ENCODE data around the gene KIAA0753. TPM values are rescaled to one million over a fixed set of nuclear protein-coding genes. Genes with fewer than 3 reads are reported as not detected.

KIAA0753 gene
- total RNA-seq, 6 experiments from 2014 or later = 3.7 to 6.5 (median 4.9) TPM

DNA sequence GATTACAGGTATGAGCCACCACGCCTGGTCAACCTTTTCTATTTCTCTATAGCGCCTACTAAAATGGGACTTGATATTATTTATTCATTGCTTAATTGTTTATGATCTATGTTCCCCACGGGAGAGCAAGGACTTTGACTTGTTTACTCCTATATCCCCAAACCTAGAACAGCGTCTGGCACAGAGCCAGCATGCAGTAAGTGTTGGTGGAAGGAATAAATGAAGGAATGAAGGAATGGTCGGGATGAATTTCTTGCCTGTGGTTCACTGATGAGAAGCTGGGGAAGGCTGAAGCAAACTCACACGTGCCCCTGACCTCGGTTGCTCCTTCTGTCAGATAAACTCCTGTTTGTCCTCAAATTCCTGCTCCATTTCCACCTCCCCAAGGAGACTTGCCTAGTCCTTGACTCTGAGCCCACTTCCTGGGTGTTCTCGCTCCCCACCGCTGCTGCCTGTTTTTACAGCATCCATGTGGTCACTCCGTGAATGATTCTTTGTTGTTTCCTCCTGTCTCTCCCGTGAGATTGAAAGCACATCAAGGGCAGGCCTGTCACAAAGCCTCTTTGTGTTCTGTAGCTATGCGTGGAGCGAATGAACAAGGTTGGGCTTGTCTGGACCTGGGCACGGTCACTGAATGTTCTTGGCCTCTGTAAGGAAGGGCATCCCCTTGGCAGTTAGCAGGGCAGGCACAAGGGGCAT, 28.4 kb upstream of the KIAA0753 start:
- TF ChIP-seq, protein P1, sequence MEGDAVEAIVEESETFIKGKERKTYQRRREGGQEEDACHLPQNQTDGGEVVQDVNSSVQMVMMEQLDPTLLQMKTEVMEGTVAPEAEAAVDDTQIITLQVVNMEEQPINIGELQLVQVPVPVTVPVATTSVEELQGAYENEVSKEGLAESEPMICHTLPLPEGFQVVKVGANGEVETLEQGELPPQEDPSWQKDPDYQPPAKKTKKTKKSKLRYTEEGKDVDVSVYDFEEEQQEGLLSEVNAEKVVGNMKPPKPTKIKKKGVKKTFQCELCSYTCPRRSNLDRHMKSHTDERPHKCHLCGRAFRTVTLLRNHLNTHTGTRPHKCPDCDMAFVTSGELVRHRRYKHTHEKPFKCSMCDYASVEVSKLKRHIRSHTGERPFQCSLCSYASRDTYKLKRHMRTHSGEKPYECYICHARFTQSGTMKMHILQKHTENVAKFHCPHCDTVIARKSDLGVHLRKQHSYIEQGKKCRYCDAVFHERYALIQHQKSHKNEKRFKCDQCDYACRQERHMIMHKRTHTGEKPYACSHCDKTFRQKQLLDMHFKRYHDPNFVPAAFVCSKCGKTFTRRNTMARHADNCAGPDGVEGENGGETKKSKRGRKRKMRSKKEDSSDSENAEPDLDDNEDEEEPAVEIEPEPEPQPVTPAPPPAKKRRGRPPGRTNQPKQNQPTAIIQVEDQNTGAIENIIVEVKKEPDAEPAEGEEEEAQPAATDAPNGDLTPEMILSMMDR (IDR thresholded peaks at IDR 0.05) = no peak
- TF ChIP-seq POLR2A (IDR thresholded peaks at IDR 0.05) = no peak
- no peaks in the 10 kb centered on the region for H3K9me3 ChIP-seq
- intact Hi-C loops (cut with DNase I) = loop anchor here in 1 of 2 donors (10.0 kb wide), 1 partner anchor 336 kb away; no protein-coding TSS in a partner anchor
- no peak overlapping the region for H3K27ac ChIP-seq
- DNase-seq (no peak), ATAC-seq (no peak)
- WGBS (ENCODE audit: insufficient coverage, low coverage, low lambda C conversion rate, missing lambda C conversion rate) = 72% methylated on average over 12 of the region's 14 CpGs
- no peaks in the 10 kb centered on the region for H3K36me3 ChIP-seq
- peaks cover 0 to 13% (median 0%) of the 10 kb centered on the region in 4 donors for H3K4me1 ChIP-seq
- no peaks in the 10 kb centered on the region for H3K27me3 ChIP-seq
- H3K4me3 ChIP-seq = no peak overlapping the region

DNA sequence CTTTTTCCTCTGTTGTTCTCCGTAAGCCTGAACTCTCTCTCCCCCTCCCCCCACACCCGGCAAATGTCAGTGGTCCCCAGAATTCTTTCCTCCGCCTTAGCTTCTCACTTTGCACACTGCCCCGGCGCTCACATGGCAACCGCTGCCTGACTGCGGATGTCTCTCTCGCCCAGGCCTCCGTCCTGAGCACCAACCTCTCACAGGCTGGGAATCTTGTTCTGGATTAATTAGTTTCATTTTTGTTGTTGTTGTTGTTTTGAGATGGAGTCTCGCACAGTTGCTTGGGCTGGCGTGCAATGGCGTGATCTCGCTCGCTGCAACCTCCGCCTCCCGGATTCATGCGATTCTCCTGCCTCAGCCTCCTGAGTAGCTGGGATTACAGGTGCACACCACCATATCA, 27.7 kb upstream of the KIAA0753 start:
- Histone ChIP-seq H3K4me3 (no peak overlapping the region), H3K27me3 (no peaks in the 10 kb centered on the region), H3K4me1 (peaks cover 0 to 13% (median 0%) of the 10 kb centered on the region in 4 donors), H3K36me3 (no peaks in the 10 kb centered on the region), H3K9me3 (no peaks in the 10 kb centered on the region), H3K27ac (no peak overlapping the region)
- TF ChIP-seq, protein P1 (IDR thresholded peaks at IDR 0.05) = no peak
- no peak for TF ChIP-seq POLR2A (IDR thresholded peaks at IDR 0.05)
- intact Hi-C loops (cut with DNase I) = loop anchor here in 1 of 2 donors (10.0 kb wide), 1 partner anchor 337 kb away; no protein-coding TSS in a partner anchor
- ATAC-seq (no peak), DNase-seq (no peak)
- WGBS (ENCODE audit: insufficient coverage, low coverage, low lambda C conversion rate, missing lambda C conversion rate) = 84% methylated on average over 10 of the region's 17 CpGs

DNA sequence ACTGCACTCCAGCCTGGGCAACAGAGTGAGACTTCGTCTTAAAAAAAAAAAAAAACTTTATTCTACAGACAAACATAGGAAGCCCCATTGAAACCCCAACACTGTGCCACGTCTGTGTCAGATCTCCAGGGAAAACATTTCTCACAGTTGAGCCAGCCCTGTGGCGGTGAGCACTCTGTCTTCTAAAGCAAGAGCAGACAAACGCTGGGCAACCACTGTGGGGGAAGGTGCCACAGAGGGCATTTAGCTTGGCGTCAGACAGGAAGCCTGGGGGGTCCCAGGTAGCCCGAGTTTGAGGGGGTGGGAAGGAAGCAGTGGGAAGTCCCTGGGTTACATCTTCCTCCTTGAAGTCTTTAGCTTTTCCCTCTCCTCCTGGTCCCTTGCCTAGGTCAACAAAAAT, 27.0 kb upstream of the KIAA0753 start:
- H3K4me3 ChIP-seq = no peak overlapping the region
- DNase-seq (no peak), ATAC-seq (no peak)
- no peaks in the 10 kb centered on the region for H3K27me3 ChIP-seq
- WGBS (ENCODE audit: insufficient coverage, low coverage, low lambda C conversion rate, missing lambda C conversion rate) = 64% methylated on average over 4 of the region's 6 CpGs
- no peaks in the 10 kb centered on the region for H3K36me3 ChIP-seq
- intact Hi-C loops (cut with DNase I) = loop anchor here in 1 of 2 donors (10.0 kb wide), 1 partner anchor 337 kb away; no protein-coding TSS in a partner anchor
- H3K9me3 ChIP-seq = no peaks in the 10 kb centered on the region
- no peak overlapping the region for H3K27ac ChIP-seq
- TF ChIP-seq, protein P1 (IDR thresholded peaks at IDR 0.05) = no peak
- TF ChIP-seq POLR2A (IDR thresholded peaks at IDR 0.05) = no peak
- peaks cover 0 to 13% (median 0%) of the 10 kb centered on the region in 4 donors for H3K4me1 ChIP-seq

DNA sequence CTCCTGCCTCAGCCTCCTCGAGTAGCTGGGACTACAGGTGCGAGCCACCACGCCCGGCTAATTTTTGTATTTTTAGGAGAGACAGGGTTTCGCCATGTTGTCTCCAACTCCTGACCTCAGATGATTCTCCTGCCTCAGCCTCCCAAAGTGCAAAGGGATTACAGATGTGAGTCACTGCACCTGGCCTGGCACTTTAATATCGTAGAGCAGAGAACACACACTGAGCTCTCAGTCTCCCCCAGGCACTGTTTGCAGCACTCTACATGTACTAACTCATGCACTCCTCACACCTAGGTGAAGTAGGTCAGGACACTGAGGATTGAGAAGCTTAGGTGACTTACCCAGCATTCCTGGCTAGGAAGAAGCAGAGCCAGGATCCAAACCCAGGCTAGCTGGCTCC, 26.0 kb upstream of the KIAA0753 start:
- WGBS (ENCODE audit: insufficient coverage, low coverage, low lambda C conversion rate, missing lambda C conversion rate) = 67% methylated on average over 6 of the region's 6 CpGs

More for the DNA sequence above, 26.0 kb upstream of the KIAA0753 start:
- H3K36me3 ChIP-seq = no peaks in the 10 kb centered on the region
- intact Hi-C loops (cut with DNase I) = loop anchor here in 1 of 2 donors (10.0 kb wide), 1 partner anchor 338 kb away; no protein-coding TSS in a partner anchor
- ATAC-seq = no peak
- no peak overlapping the region for H3K27ac ChIP-seq
- DNase-seq = no peak
- H3K4me3 ChIP-seq = no peak overlapping the region
- peaks cover 0 to 13% (median 0%) of the 10 kb centered on the region in 4 donors for H3K4me1 ChIP-seq
- TF ChIP-seq, protein P1 (IDR thresholded peaks at IDR 0.05) = no peak
- no peak for TF ChIP-seq POLR2A (IDR thresholded peaks at IDR 0.05)
- H3K27me3 ChIP-seq = no peaks in the 10 kb centered on the region
- H3K9me3 ChIP-seq = no peaks in the 10 kb centered on the region
